PC-3 (cell line): ENCODE measurements around the gene ESR2. TPM values are rescaled to one million over a fixed set of nuclear protein-coding genes. Genes with fewer than 3 reads are reported as not detected.
"Not testable (repeated sequence)": the region's sequence is repeated elsewhere in the genome, so short reads cannot be mapped to it uniquely, and the experiment has no call there.

ENCODE experiments used
- ATAC-seq: fragments of 200-7000 bp; cut with Tn5 transposase; 2 replicates; pipeline ENCODE4 v1.9.1; 2020; ENCODE audit warnings: mild to moderate bottlenecking, moderate library complexity
- BruUV-seq: library from RNA; stranded (reverse); fragments of 400-500 nt; replicated peaks from 2 replicates; lab custom pipeline; 2021; lab: Mats Ljungman, UMichigan
- CTCF ChIA-PET: fragments of 300-600 bp; sonication (Branson Sonifier 250); formaldehyde crosslinking; loops from one replicate; lab custom pipeline; 2022; ENCODE audit warnings: antibody characterized with exemption; lab: Charles Lee
- POLR2A ChIA-PET: fragments of 300-600 bp; sonication (Branson Sonifier 250); formaldehyde crosslinking; loops from one replicate; lab custom pipeline; 2022; ENCODE audit warnings: antibody characterized with exemption; ENCODE audit not compliant: unreplicated experiment; lab: Charles Lee
- DNase-seq: peaks from one replicate; pipeline ENCODE4 v3.0.0-alpha.2; 2015
- H2AFZ ChIP-seq: fragments of 300-600 bp; sonication (generic); 2 replicates; pipeline ENCODE4 v1.6.0; 2016; ENCODE audit warnings: antibody characterized with exemption, low read length
- H3F3A ChIP-seq: fragments of 300-600 bp; sonication (generic); one replicate; pipeline ENCODE4 v1.6.0; 2017; ENCODE audit warnings: antibody characterized with exemption, low read length, control low read depth, mild to moderate bottlenecking; ENCODE audit not compliant: unreplicated experiment
- H3K27ac ChIP-seq: fragments of 300-600 bp; sonication (generic); 2 replicates; pipeline ENCODE4 v1.5.1; 2016; ENCODE audit warnings: mild to moderate bottlenecking, low read length
- H3K27me3 ChIP-seq: fragments of 300-600 bp; sonication (generic); 2 replicates; pipeline ENCODE4 v1.6.1; 2016; ENCODE audit warnings: low read length, mixed read lengths
- H3K36me3 ChIP-seq: fragments of 300-600 bp; sonication (generic); 2 replicates; pipeline ENCODE4 v1.6.1; 2016; ENCODE audit warnings: low read depth, mixed run types, low read length, mixed read lengths
- H3K4me1 ChIP-seq: fragments of 300-600 bp; sonication (generic); 2 replicates; pipeline ENCODE4 v1.5.1; 2016; ENCODE audit warnings: low read length; ENCODE audit not compliant: insufficient read depth
- H3K4me2 ChIP-seq: fragments of 300-600 bp; sonication (generic); 2 replicates; pipeline ENCODE4 v1.6.0; 2016; ENCODE audit warnings: low read length
- H3K4me3 ChIP-seq: fragments of 300-600 bp; sonication (generic); 2 replicates; pipeline ENCODE4 v1.5.1; 2016; ENCODE audit warnings: mild to moderate bottlenecking, low read length, mixed read lengths
- H3K79me2 ChIP-seq: fragments of 300-600 bp; sonication (generic); 2 replicates; pipeline ENCODE4 v1.6.1; 2017; ENCODE audit warnings: low read length, mixed read lengths
- H3K9ac ChIP-seq: fragments of 300-600 bp; sonication (generic); 2 replicates; pipeline ENCODE4 v1.6.0; 2016; ENCODE audit warnings: mild to moderate bottlenecking, low read length
- H3K9me2 ChIP-seq: fragments of 300-600 bp; sonication (generic); replicated peaks from 2 replicates; pipeline ENCODE4 v1.6.1; 2016; ENCODE audit warnings: mixed run types, low read length, mixed read lengths
- H3K9me3 ChIP-seq: fragments of 300-600 bp; sonication (generic); 2 replicates; pipeline ENCODE4 v1.6.1; 2016; ENCODE audit warnings: low read length, mixed read lengths
- H4K20me1 ChIP-seq: fragments of 300-600 bp; sonication (generic); 2 replicates; pipeline ENCODE4 v1.6.1; 2016; ENCODE audit warnings: low read length, mixed read lengths
- EZH2 ChIP-seq: fragments of 300-600 bp; sonication (generic); IDR thresholded peaks from one replicate; pipeline ENCODE4 v1.6.1; 2017; ENCODE audit warnings: antibody characterized with exemption, mild to moderate bottlenecking, low read length; ENCODE audit not compliant: unreplicated experiment
- EZH2phosphoT487 ChIP-seq: fragments of 300-600 bp; sonication (generic); IDR thresholded peaks from 2 replicates; pipeline ENCODE4 v1.6.1; 2018; ENCODE audit warnings: mild to moderate bottlenecking, antibody characterized with exemption, low read length, borderline replicate concordance
- intact Hi-C: fragments of 100-400 bp; cut with micrococcal nuclease; formaldehyde crosslinking; loops from 2 replicates; pipeline ENCODE4 v1.9.0; 2023
- total RNA-seq: library from RNA; depleted of rRNA; stranded (reverse); fragments of >200 nt; gene quantifications from 2 replicates; pipeline ENCODE4 v1.2.3, GENCODE V29; 2014
- TF ChIP-seq, protein P1 (sequence below): fragments of 300-600 bp; sonication (generic); conservative IDR thresholded peaks from 2 replicates; pipeline ENCODE4 v1.5.1; 2017; ENCODE audit warnings: antibody characterized with exemption, low read depth, mild to moderate bottlenecking, low read length

The ESR2 gene
- total RNA-seq, 1 experiment from 2014 or later = 0.18 TPM

DNA sequence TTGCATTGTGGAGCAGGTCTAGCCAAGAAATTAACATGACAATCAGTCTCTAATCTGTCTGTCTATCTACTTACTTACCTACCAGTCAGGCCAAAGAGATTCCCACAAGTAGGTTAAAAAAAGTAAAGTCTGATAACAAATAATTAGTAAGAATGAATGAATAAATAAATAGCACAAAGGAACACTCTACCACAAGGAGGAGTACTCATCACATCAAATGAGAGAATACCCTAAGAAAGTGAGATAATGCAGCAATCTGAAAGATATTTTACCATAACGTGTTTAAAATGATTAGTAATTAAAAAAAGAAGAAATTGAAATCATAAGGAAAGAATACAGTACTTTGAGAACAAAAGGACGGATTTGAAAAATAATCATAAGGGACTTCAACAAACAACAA, 254.1 kb downstream of the ESR2 start:
- Histone ChIP-seq H2AFZ (no peak overlapping the region), H3K9me2 (no peaks in the 10 kb centered on the region), H3K4me2 (no peak overlapping the region), H3K79me2 (no peaks in the 10 kb centered on the region), H3K9ac (no peak overlapping the region), H3K27ac (no peak overlapping the region), H3K27me3 (no peaks in the 10 kb centered on the region), H3K4me3 (no peak overlapping the region), H4K20me1 (no peaks in the 10 kb centered on the region), H3K4me1 (no peaks in the 10 kb centered on the region), H3F3A (no peaks in the 10 kb centered on the region), H3K36me3 (no peaks in the 10 kb centered on the region), H3K9me3 (no peaks in the 10 kb centered on the region)
- intact Hi-C loops = loop anchor here (1.0 to 5.0 kb wide), 5 partner anchors 47 to 263 kb away; partner anchors contain the start of gene ESR2
- DNase-seq (peak; percentile 37), ATAC-seq (0 out of 2 replicates have a peak, but pooled peaks have one; percentile 19)
- ChIA-PET POLR2A (no interaction called here), CTCF (interaction anchor here (0.6 to 2.9 kb wide), 3 partner anchors 98 to 304 kb away, joined by 3 to 11 read pairs (median 7); no protein-coding TSS in a partner anchor)
- BruUV-seq = no TSS peak
- TF ChIP-seq EZH2phosphoT487 (no peak), EZH2 (no peak)
- TF ChIP-seq, protein P1, sequence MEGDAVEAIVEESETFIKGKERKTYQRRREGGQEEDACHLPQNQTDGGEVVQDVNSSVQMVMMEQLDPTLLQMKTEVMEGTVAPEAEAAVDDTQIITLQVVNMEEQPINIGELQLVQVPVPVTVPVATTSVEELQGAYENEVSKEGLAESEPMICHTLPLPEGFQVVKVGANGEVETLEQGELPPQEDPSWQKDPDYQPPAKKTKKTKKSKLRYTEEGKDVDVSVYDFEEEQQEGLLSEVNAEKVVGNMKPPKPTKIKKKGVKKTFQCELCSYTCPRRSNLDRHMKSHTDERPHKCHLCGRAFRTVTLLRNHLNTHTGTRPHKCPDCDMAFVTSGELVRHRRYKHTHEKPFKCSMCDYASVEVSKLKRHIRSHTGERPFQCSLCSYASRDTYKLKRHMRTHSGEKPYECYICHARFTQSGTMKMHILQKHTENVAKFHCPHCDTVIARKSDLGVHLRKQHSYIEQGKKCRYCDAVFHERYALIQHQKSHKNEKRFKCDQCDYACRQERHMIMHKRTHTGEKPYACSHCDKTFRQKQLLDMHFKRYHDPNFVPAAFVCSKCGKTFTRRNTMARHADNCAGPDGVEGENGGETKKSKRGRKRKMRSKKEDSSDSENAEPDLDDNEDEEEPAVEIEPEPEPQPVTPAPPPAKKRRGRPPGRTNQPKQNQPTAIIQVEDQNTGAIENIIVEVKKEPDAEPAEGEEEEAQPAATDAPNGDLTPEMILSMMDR = peak; percentile 76

DNA sequence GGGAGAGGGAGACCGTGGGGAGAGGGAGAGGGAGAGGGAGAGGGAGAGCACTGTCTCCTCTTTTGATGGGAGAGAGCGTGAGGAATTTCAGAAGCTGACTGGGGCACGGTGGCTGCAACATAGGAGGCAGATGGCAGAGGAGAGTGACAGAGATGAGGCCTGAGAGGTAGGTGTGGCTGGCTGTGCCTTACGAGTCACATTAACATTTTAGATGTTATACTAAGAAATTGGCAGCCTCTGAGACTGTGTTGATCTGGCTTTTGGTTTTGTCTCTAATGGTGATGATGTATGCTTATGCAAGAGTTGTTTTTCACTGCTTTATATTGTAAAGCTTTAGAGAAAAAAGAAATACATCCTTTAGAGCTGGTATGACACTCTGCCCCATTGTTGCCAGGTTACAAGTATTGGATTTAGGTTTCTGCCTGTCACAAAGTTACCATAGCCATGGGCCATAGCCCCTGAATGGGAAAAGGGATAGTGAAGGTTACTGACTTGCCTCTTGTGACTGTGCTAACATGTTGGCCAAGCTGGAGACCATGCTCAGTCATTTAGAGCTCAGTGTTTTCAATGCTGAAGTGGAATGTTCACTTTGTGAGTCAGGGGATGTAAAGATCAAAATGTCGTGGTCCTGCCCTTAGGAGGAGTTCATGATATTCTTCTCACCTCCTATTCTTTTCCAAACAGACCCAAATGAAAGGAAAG, 255.2 kb downstream of the ESR2 start:
- no peaks in the 10 kb centered on the region for H4K20me1 ChIP-seq
- no peaks in the 10 kb centered on the region for H3K36me3 ChIP-seq
- H3K9me3 ChIP-seq = no peaks in the 10 kb centered on the region
- no peak overlapping the region for H3K4me2 ChIP-seq
- no TSS peak for BruUV-seq
- no peak overlapping the region for H3K27ac ChIP-seq
- H2AFZ ChIP-seq = no peak overlapping the region
- no peak for TF ChIP-seq EZH2
- no peak for TF ChIP-seq EZH2phosphoT487
- TF ChIP-seq, protein P1 = no peak
- DNase-seq (no peak), ATAC-seq (peak; percentile 86)
- no peaks in the 10 kb centered on the region for H3K9me2 ChIP-seq
- H3K4me3 ChIP-seq = no peak overlapping the region
- CTCF ChIA-PET = interaction anchor here (0.6 to 2.9 kb wide), 5 partner anchors 28 to 481 kb away, joined by 4 to 11 read pairs (median 7); no protein-coding TSS in a partner anchor
- H3K9ac ChIP-seq = no peak overlapping the region
- POLR2A ChIA-PET = no interaction called here
- H3K4me1 ChIP-seq = no peaks in the 10 kb centered on the region
- intact Hi-C loops = no loop called here
- H3K27me3 ChIP-seq = no peaks in the 10 kb centered on the region
- H3K79me2 ChIP-seq = no peaks in the 10 kb centered on the region
- H3F3A ChIP-seq = no peaks in the 10 kb centered on the region

DNA sequence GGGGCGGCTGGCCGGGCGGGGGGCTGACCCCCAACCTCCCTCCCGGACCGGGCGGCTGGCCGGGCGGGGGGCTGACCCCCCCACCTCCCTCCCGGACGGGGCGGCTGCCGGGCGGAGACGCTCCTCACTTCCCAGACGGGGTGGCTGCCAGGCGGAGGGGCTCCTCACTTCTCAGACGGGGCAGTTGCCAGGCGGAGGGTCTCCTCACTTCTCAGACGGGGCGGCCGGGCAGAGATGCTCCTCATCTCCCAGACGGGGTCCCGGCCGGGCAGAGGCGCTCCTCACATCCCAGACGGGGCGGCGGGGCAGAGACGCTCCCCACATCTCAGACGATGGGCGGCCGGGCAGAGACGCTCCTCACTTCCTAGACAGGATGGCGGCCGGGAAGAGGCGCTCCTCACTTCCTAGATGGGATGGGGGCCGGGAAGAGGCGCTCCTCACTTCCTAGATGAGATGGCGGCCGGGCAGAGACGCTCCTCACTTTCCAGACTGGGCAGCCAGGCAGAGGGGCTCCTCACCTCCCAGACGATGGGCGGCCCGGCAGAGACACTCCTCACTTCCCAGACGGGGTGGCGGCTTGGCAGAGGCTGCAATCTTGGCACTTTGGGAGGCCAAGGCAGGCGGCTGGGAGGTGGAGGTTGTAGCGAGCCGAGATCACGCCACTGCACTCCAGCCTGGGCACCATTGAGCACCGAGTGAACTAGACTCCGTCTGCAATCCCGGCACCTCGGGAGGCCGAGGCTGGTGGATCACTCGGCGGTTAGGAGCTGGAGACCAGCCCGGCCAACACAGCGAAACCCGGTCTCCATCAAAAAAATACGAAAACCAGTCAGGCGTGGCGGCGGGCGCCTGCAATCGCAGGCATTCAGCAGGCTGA, 256.1 kb downstream of the ESR2 start:
- H3K4me2 ChIP-seq, H3K27me3 ChIP-seq, H3F3A ChIP-seq, H3K9me3 ChIP-seq, H2AFZ ChIP-seq, H3K36me3 ChIP-seq, DNase-seq, BruUV-seq, H3K4me1 ChIP-seq, POLR2A ChIA-PET, ATAC-seq, H3K9me2 ChIP-seq, H3K4me3 ChIP-seq, H4K20me1 ChIP-seq, intact Hi-C loops, H3K79me2 ChIP-seq, H3K9ac ChIP-seq, H3K27ac ChIP-seq: not testable (repeated sequence)
- CTCF ChIA-PET = interaction anchor here (1.6 kb wide), 1 partner anchor 266 kb away, joined by 7 read pairs; no protein-coding TSS in a partner anchor
